OCI-LY3 (cell line): Measurements from ENCODE around the gene PDK2.

ENCODE experiments used
- H2AFZ ChIP-seq: fragments of 200-600, 300-600 bp; shearing (Covaris generic); 2 replicates; pipeline ENCODE4 v1.6.0; 2014; ENCODE audit warnings: antibody characterized with exemption, low read depth, low read length
- H3K27ac ChIP-seq: fragments of 200-600, 300-600 bp; sonication (generic); 2 replicates; pipeline ENCODE4 v1.5.1; 2014; ENCODE audit warnings: mild to moderate bottlenecking, low read length, moderate library complexity, mixed read lengths
- H3K27me3 ChIP-seq: fragments of 200-600, 300-600 bp; sonication (generic); 2 replicates; pipeline ENCODE4 v1.6.1; 2014; ENCODE audit warnings: low read depth, low read length, mixed read lengths
- H3K36me3 ChIP-seq: fragments of 200-600, 300-600 bp; sonication (generic); replicated peaks from 2 replicates; pipeline ENCODE3; 2014; ENCODE audit warnings: low read depth, low read length, mixed read lengths
- H3K4me1 ChIP-seq: fragments of 300-600, 200-600 bp; sonication (generic); 2 replicates; pipeline ENCODE4 v1.6.1; 2014; ENCODE audit warnings: low read length, mixed read lengths
- H3K4me2 ChIP-seq: fragments of 200-600, 300-600 bp; sonication (generic); 2 replicates; pipeline ENCODE4 v1.6.1; 2014; ENCODE audit warnings: low read length, mixed read lengths
- H3K4me3 ChIP-seq: fragments of 300-600, 200-600 bp; sonication (generic); 2 replicates; pipeline ENCODE4 v1.5.1; 2014; ENCODE audit warnings: antibody characterized with exemption, mild to moderate bottlenecking, low read length, moderate library complexity
- H3K79me2 ChIP-seq: fragments of 300-600, 200-600 bp; shearing (Covaris generic); 2 replicates; pipeline ENCODE4 v1.6.1; 2014; ENCODE audit warnings: mild to moderate bottlenecking, low read length, mixed read lengths
- H3K9ac ChIP-seq: fragments of 300-600, 200-600 bp; shearing (Covaris generic); 2 replicates; pipeline ENCODE4 v1.6.0; 2014; ENCODE audit warnings: mild to moderate bottlenecking, low read length, moderate library complexity
- H3K9me3 ChIP-seq: fragments of 200-600, 300-600 bp; shearing (Covaris generic); 2 replicates; pipeline ENCODE4 v1.6.1; 2014; ENCODE audit warnings: low read length, mixed read lengths; ENCODE audit not compliant: insufficient read depth
- H4K20me1 ChIP-seq: fragments of 200-600, 300-600 bp; sonication (generic); 2 replicates; pipeline ENCODE4 v1.6.1; 2016; ENCODE audit warnings: low read length, mixed read lengths; ENCODE audit not compliant: insufficient read depth
- EZH2phosphoT487 ChIP-seq: fragments of 200-600 bp; shearing (Covaris generic); IDR thresholded peaks from 2 replicates; pipeline ENCODE4 v1.6.1; 2018; ENCODE audit warnings: antibody characterized with exemption, mixed run types, low read depth
- TF ChIP-seq, protein P1 (sequence below): fragments of 200-600, 300-600 bp; sonication (generic); IDR thresholded peaks from 2 replicates; pipeline ENCODE4 v1.5.1; 2014; ENCODE audit warnings: antibody characterized with exemption, low read length, low read depth

PDK2 gene

GRCh38 chr17:50100921-50101345 lies 5.8 kb downstream of the PDK2 start:
- no peak overlapping the region for H3K27ac ChIP-seq
- no peaks in the 10 kb centered on the region for H3K27me3 ChIP-seq
- H3K4me3 ChIP-seq: no peak overlapping the region
- no peak overlapping the region for H2AFZ ChIP-seq
- no peak overlapping the region for H3K4me2 ChIP-seq
- no peaks in the 10 kb centered on the region for H3K9me3 ChIP-seq
- H4K20me1 ChIP-seq: no peaks in the 10 kb centered on the region
- TF ChIP-seq, protein P1, sequence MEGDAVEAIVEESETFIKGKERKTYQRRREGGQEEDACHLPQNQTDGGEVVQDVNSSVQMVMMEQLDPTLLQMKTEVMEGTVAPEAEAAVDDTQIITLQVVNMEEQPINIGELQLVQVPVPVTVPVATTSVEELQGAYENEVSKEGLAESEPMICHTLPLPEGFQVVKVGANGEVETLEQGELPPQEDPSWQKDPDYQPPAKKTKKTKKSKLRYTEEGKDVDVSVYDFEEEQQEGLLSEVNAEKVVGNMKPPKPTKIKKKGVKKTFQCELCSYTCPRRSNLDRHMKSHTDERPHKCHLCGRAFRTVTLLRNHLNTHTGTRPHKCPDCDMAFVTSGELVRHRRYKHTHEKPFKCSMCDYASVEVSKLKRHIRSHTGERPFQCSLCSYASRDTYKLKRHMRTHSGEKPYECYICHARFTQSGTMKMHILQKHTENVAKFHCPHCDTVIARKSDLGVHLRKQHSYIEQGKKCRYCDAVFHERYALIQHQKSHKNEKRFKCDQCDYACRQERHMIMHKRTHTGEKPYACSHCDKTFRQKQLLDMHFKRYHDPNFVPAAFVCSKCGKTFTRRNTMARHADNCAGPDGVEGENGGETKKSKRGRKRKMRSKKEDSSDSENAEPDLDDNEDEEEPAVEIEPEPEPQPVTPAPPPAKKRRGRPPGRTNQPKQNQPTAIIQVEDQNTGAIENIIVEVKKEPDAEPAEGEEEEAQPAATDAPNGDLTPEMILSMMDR: no peak
- no peak for TF ChIP-seq EZH2phosphoT487
- H3K9ac ChIP-seq: no peak overlapping the region
- H3K79me2 ChIP-seq: peaks cover 3% of the 10 kb centered on the region; the same call in 1 of the 2 replicates
- peaks cover 12% of the 10 kb centered on the region for H3K4me1 ChIP-seq
- no peaks in the 10 kb centered on the region for H3K36me3 ChIP-seq

- no peaks in the 10 kb centered on the region for H4K20me1 ChIP-seq
- no peak overlapping the region for H2AFZ ChIP-seq
- no peaks in the 10 kb centered on the region for H3K9me3 ChIP-seq
- TF ChIP-seq EZH2phosphoT487: no peak
- TF ChIP-seq, protein P1: no peak
- no peaks in the 10 kb centered on the region for H3K27me3 ChIP-seq
- no peak overlapping the region for H3K27ac ChIP-seq
- H3K4me1 ChIP-seq: peaks cover 7% of the 10 kb centered on the region
- H3K9ac ChIP-seq: no peak overlapping the region
- H3K79me2 ChIP-seq: no peaks in the 10 kb centered on the region
- no peaks in the 10 kb centered on the region for H3K36me3 ChIP-seq
- no peak overlapping the region for H3K4me2 ChIP-seq
- no peak overlapping the region for H3K4me3 ChIP-seq
Measured at GRCh38 chr17:50101346-50102163, 6.4 kb downstream of the PDK2 start.

DNA sequence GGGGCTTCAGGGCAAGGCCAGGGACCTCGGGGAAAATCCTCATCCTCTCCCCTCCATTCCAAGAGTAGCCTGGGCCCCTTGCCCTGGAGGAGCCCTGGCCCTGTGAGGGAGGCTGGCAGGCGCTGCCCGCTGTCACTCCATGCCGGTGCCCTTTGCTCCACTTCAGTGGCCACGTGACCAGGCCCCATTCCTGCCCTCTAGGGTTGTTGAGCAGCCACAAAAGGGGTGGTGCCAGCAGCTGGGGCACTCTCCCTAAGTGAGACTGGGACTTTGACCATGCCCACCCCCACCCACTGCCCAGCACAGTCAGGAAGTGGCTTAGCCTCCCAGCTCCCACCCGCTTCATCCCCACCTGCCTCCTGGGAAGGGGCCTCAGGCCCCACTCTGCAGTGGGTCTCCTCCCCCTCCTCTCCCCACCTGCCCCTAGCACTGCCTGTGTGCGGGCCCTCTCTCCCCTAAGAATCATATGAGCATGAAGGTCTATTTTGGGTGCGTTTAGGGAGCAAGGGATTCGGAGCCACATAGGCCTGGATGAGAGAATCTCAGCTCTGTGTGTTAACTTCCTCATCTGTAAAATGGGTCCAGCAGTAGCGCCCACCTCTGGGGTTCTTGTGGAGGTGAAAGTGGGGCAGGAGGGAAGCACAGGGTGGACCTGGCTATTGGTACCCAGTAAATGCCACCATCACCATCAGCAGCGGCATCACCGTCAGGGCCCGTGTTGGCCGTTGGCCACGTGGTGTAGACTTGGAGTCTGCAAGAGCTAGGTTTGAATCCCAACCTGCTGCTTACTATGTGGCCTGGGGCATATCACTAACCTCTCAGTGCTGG lies 7.2 kb downstream of the PDK2 start:
- H3K4me1 ChIP-seq: peaks cover 7% of the 10 kb centered on the region
- H3K36me3 ChIP-seq: no peaks in the 10 kb centered on the region
- H3K27me3 ChIP-seq: no peaks in the 10 kb centered on the region
- H2AFZ ChIP-seq: no peak overlapping the region
- H3K27ac ChIP-seq: no peak overlapping the region
- no peak overlapping the region for H3K4me3 ChIP-seq
- no peak overlapping the region for H3K9ac ChIP-seq
- no peaks in the 10 kb centered on the region for H3K9me3 ChIP-seq
- no peaks in the 10 kb centered on the region for H3K79me2 ChIP-seq
- H4K20me1 ChIP-seq: no peaks in the 10 kb centered on the region
- no peak for TF ChIP-seq EZH2phosphoT487
- TF ChIP-seq, protein P1: no peak
- H3K4me2 ChIP-seq: no peak overlapping the region

DNA sequence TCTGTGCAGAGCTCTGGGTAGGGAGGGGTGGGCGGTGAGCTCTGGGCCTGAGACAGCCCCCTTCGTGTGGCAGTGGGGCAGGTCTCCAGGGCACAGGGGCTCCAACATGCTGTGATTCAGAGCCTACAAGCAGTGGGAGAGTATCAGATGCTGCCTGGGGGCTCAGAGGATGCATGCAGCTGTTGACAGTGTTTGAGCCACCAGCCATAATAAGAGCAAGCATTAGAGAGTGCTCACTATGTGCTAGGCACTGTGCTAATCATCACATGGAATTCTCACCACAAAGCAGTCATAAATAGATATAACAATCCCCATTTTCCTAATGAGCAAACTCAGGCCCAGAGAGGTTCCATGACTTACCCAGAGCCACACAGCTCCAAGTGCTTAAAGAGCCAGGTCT lies 8.1 kb downstream of the PDK2 start:
- Histone ChIP-seq H3K4me1 (peaks cover 7% of the 10 kb centered on the region), H3K79me2 (no peaks in the 10 kb centered on the region), H3K9me3 (no peaks in the 10 kb centered on the region), H3K4me3 (no peak overlapping the region), H4K20me1 (no peaks in the 10 kb centered on the region), H3K4me2 (no peak overlapping the region), H2AFZ (no peak overlapping the region), H3K36me3 (no peaks in the 10 kb centered on the region), H3K27me3 (no peaks in the 10 kb centered on the region), H3K9ac (no peak overlapping the region), H3K27ac (no peak overlapping the region)
- no peak for TF ChIP-seq EZH2phosphoT487
- TF ChIP-seq, protein P1: no peak
